PFSK-1 (cell line): ENCODE data around the gene THSD8.

Experiments used
- FOXP2 ChIP-seq: optimal IDR thresholded peaks from 2 replicates; pipeline ENCODE3; 2011; ENCODE audit warnings: borderline replicate concordance, control low read depth, inconsistent platforms; ENCODE audit not compliant: insufficient read depth; ENCODE audit errors: extremely low read length, extremely low read depth
- POLR2AphosphoS5 ChIP-seq: IDR thresholded peaks from 2 replicates; pipeline ENCODE4 v1.6.1; 2012; ENCODE audit warnings: low read depth, mild to moderate bottlenecking, control low read depth, low read length, moderate library complexity
- SIN3A ChIP-seq: IDR thresholded peaks from 2 replicates; pipeline ENCODE4 v1.6.1; 2012; ENCODE audit warnings: mild to moderate bottlenecking, low read length, moderate library complexity, borderline replicate concordance; ENCODE audit not compliant: insufficient read depth
- TAF1 ChIP-seq: IDR thresholded peaks from 2 replicates; pipeline ENCODE4 v1.6.1; 2012; ENCODE audit warnings: low read length, control low read depth, borderline replicate concordance; ENCODE audit not compliant: insufficient read depth
- TF ChIP-seq, protein P1 (sequence below), 2 experiments: IDR thresholded peaks; 2 replicates each; pipeline versions ENCODE4 v1.6.1 to v1.8.0; 2011 to 2012; ENCODE audit warnings: low read depth in 2 of 2, low read length in 2 of 2, control low read depth in 1 of 2, inconsistent platforms in 1 of 2, mild to moderate bottlenecking in 1 of 2, moderate library complexity in 1 of 2; ENCODE audit not compliant: insufficient read depth in 1 of 2

Gene THSD8

GRCh38 chr19:12759686-12760085 is 42.2 kb upstream of the THSD8 start:
- TF ChIP-seq SIN3A (no peak), FOXP2 (no peak)

DNA sequence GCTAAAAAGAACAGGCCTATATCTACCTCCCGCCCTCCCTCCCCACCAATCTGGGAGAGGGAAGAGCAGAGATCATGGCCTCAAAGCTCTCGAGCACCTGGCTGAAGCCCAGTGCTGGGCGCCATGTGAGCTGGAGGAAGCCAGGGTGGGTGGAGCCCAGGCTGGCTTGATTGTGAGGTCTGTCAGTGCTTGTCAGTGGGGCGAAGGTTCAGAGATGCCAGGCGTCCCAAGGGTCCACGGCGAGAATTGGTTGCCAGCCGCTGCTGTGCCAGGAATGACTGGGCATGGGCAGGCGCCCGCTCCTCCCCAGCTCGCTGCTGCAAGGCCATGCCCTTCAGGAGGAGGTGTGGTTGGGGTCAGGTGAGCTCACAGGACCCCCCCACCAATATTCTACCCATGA is 38.8 kb upstream of the THSD8 start:
- TF ChIP-seq SIN3A (no peak), POLR2AphosphoS5 (no peak), FOXP2 (no peak), TAF1 (no peak)
- TF ChIP-seq, protein P1, sequence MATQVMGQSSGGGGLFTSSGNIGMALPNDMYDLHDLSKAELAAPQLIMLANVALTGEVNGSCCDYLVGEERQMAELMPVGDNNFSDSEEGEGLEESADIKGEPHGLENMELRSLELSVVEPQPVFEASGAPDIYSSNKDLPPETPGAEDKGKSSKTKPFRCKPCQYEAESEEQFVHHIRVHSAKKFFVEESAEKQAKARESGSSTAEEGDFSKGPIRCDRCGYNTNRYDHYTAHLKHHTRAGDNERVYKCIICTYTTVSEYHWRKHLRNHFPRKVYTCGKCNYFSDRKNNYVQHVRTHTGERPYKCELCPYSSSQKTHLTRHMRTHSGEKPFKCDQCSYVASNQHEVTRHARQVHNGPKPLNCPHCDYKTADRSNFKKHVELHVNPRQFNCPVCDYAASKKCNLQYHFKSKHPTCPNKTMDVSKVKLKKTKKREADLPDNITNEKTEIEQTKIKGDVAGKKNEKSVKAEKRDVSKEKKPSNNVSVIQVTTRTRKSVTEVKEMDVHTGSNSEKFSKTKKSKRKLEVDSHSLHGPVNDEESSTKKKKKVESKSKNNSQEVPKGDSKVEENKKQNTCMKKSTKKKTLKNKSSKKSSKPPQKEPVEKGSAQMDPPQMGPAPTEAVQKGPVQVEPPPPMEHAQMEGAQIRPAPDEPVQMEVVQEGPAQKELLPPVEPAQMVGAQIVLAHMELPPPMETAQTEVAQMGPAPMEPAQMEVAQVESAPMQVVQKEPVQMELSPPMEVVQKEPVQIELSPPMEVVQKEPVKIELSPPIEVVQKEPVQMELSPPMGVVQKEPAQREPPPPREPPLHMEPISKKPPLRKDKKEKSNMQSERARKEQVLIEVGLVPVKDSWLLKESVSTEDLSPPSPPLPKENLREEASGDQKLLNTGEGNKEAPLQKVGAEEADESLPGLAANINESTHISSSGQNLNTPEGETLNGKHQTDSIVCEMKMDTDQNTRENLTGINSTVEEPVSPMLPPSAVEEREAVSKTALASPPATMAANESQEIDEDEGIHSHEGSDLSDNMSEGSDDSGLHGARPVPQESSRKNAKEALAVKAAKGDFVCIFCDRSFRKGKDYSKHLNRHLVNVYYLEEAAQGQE (IDR thresholded peaks at IDR 0.05; ENCODE audit: insufficient read depth in 1 of 2, low read depth in 2 of 2, low read length in 2 of 2) = no peak

DNA sequence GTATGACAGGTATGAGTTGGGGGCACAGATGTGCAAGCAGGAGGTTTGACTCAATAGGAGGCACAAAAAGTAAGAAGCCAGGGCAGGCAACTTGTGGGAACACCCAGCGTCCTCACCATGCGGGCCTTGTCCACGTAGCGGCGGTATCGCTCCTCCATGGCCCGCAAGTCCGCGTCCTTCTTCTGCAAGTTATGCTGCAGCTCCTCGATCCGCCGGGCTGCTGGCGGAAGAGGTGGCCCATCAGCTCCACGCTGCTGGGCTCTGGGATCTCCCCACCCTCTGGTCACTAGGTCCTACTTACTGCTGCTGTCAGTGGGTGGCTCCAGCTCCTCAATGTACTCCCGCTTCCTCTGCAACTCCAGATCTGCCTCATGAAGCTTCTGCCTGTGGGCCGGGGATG is 37.2 kb upstream of the THSD8 start:
- TF ChIP-seq TAF1 (no peak), SIN3A (no peak), POLR2AphosphoS5 (no peak), FOXP2 (no peak)
- TF ChIP-seq, protein P1 (IDR thresholded peaks at IDR 0.05; ENCODE audit: insufficient read depth in 1 of 2, low read depth in 2 of 2, low read length in 2 of 2) = no peak

- TF ChIP-seq SIN3A (no peak), FOXP2 (peak; percentile 91), POLR2AphosphoS5 (peak; percentile 57), TAF1 (no peak)
- TF ChIP-seq, protein P1 (IDR thresholded peaks at IDR 0.05; ENCODE audit: insufficient read depth in 1 of 2, low read depth in 2 of 2, low read length in 2 of 2) = no peak
Observed at GRCh38 chr19:12766051-12766521, 35.8 kb upstream of the THSD8 start.

- TF ChIP-seq SIN3A (no peak), POLR2AphosphoS5 (no peak)
Observed at GRCh38 chr19:12767150-12767549, 34.7 kb upstream of the THSD8 start.

DNA sequence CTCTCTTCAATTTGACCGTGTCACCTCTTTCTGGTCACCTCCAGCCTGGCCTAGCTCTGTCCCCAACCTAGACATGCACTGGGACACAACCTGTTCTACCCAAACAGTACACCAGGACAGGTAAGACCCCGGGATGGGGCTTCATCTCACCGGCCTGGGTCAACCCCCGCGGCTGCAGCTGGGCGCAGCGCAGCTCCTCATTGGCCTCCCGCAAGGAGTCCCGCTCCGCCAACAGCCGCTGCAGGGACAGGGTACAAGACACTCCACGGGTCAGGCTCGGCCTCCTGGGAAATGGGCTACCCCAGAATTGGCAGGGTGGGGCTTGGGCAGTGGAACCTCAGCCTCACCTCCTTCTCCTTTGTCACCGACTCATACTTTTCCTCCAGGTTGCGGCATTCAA is 34.2 kb upstream of the THSD8 start:
- TF ChIP-seq, protein P1 (IDR thresholded peaks at IDR 0.05; ENCODE audit: insufficient read depth in 1 of 2, low read depth in 2 of 2, low read length in 2 of 2) = no peak
